Measurements from ENCODE around the gene EIPR1. TPM values are rescaled to one million over a fixed set of nuclear protein-coding genes. Genes with fewer than 3 reads are reported as not detected.

Gene EIPR1
- total RNA-seq, 1 experiment from 2014 or later = 27.8 TPM

DNA sequence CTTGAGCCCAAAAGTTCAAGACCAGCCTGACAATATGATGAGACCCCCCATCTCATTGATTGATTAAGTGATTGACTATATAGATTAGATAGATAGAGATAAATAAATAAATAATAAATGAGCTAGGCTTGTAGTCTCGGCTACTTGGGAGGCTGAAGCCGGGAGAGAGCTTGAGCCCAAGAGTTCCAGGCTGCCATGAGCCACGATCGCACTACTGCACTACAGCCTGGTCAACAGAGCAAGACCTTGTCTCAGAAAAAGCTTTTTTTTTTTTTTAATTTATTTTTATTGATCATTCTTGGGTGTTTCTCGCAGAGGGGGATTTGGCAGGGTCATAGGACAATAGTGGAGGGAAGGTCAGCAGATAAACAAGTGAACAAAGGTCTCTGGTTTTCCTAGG, 12.4 kb downstream of the EIPR1 start:
- Mint-ChIP-seq H3K4me3 (no peak overlapping the region), H3K4me1 (peaks cover 18 to 28% of the 10 kb centered on the region in 2 experiments), H3K27me3 (ENCODE audit: low read depth) (no peaks in the 10 kb centered on the region), H3K9me3 (peaks cover 13 to 19% of the 10 kb centered on the region in 2 experiments), H3K27ac (no peak overlapping the region), H3K36me3 (ENCODE audit: insufficient read depth in 1 of 3, low read depth in 3 of 3) (peaks cover 10 to 23% (median 15%) of the 10 kb centered on the region in 3 experiments)
- Histone ChIP-seq H3K9me3 (ENCODE audit: control insufficient read depth, low read depth, low read length) (no peaks in the 10 kb centered on the region), H4K20me1 (ENCODE audit: control insufficient read depth, insufficient read depth, insufficient read length) (no peaks in the 10 kb centered on the region), H3K79me2 (ENCODE audit: insufficient read depth, low read length) (peaks cover 7% of the 10 kb centered on the region; the same call in 1 of the 2 replicates), H3K4me1 (ENCODE audit: insufficient read depth, low read length) (no peaks in the 10 kb centered on the region), H3K79me1 (ENCODE audit: insufficient read depth, low read depth, low read length, poor library complexity, severe bottlenecking) (no peaks in the 10 kb centered on the region), H4K8ac (replicated peaks; ENCODE audit: insufficient read length, low read depth, low read length) (no peak overlapping the region), H3T11ph (ENCODE audit: low read length) (no peak overlapping the region), H2BK120ac (ENCODE audit: low read depth, low read length, poor library complexity, severe bottlenecking) (no peak overlapping the region), H3K27me3 (ENCODE audit: insufficient read depth, low read length) (no peaks in the 10 kb centered on the region), H3K23ac (ENCODE audit: insufficient read length, low read depth, low read length) (no peak overlapping the region), H2AFZ (ENCODE audit: low read length) (no peak overlapping the region), H2BK20ac (ENCODE audit: low read depth, low read length, poor library complexity, severe bottlenecking) (no peak overlapping the region), H4K91ac (ENCODE audit: insufficient read length, low read depth, low read length) (no peak overlapping the region), H3K9ac (ENCODE audit: extremely low read depth, insufficient read length, low read length) (no peak overlapping the region), H3K23me2 (ENCODE audit: insufficient read length, low read depth, low read length, poor library complexity, severe bottlenecking) (no peaks in the 10 kb centered on the region), H2BK5ac (ENCODE audit: insufficient read length, low read length) (no peak overlapping the region), H3K4ac (ENCODE audit: low read depth, low read length) (no peak overlapping the region), H3K14ac (ENCODE audit: insufficient read depth, low read length) (no peak overlapping the region), H3K18ac (ENCODE audit: insufficient read length, low read depth, low read length) (no peak overlapping the region), H2BK15ac (ENCODE audit: low read depth, low read length) (no peak overlapping the region), H3K4me2 (ENCODE audit: insufficient read depth, insufficient read length, low read length) (no peak overlapping the region), H2AK5ac (ENCODE audit: insufficient read length, low read length) (no peak overlapping the region), H4K5ac (ENCODE audit: insufficient read length, low read depth, low read length) (no peak overlapping the region), H3K56ac (ENCODE audit: insufficient read length, low read depth, low read length) (no peak overlapping the region), H3K27ac (ENCODE audit: insufficient read length, low read depth, low read length) (no peak overlapping the region), H2BK12ac (ENCODE audit: insufficient read length, low read depth, low read length) (no peak overlapping the region)
- no peak for TF ChIP-seq CTCF (conservative IDR thresholded peaks at IDR 0.05)
- no peak for DNase-seq
- no CpG with 5 or more reads among the region's 5 CpGs for WGBS (ENCODE audit: extremely low coverage, insufficient read length, low lambda C conversion rate)
